HG03139 (cell line): ENCODE results near the gene EPHA7.

ENCODE experiments used
- ATAC-seq: cut with Tn5 transposase; IDR thresholded peaks from one replicate; pipeline ENCODE4 v1.9.1; 2021; ENCODE audit not compliant: unreplicated experiment

Gene EPHA7

DNA sequence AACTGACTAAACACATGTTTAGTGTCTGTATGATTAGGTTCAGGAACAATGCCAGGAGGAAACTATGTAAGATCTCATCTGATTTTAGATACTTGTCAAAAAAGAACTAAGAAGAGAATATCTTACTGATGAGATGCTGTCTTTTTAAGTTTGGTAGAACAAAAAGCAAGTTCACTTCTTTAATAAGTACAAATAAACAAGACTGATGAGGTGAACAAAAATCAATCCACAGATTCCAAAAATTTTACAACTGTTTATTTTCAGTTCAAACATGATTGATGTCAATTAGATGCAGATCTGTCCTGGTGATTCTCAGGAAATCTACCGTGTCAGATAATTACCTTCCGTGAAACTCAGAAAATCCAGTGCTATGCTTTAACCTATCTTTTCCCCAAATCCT, 24.9 kb downstream of the EPHA7 start:
- ATAC-seq = no peak

DNA sequence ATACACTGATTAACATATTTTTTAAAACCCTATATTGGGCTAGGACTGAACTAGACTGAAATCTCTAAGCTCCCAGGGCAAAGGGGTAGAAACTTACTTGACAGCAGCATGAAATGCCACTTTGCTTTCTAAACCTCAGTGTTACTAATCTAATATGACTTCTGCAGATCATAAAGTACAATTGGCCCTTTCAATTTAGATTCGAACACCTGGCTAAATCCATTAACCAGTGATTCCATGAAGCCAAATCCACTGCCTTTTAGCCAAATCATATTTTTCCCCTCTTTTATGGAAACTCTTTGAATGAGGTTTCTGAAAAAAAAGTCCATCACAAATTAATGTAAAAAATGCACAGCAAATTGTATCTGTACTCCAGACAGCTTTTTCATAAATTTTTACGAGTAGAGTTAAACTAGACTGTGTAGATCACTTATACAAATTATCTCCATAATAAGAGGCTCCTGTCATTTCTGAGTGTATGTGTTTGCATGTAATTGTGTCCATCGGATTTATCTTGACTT, 25.7 kb downstream of the EPHA7 start:
- no peak for ATAC-seq

DNA sequence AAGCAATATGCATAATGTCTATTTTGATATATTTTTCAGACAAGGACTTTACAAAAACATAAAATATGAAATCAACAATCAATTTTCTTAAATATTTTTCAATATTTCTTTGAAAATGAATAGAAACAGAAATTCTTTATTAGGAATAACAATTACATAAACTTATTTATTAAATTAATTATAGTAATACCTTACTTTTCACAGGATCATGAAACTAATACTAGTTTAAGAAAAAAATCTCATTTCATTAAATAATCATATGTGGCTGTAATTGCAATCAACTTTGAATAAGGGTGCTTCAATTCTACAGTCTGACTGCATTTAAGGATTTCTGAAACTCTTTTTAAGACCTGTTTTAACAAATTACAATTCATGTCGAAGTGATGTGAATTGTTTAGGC, 26.6 kb downstream of the EPHA7 start:
- ATAC-seq = no peak

DNA sequence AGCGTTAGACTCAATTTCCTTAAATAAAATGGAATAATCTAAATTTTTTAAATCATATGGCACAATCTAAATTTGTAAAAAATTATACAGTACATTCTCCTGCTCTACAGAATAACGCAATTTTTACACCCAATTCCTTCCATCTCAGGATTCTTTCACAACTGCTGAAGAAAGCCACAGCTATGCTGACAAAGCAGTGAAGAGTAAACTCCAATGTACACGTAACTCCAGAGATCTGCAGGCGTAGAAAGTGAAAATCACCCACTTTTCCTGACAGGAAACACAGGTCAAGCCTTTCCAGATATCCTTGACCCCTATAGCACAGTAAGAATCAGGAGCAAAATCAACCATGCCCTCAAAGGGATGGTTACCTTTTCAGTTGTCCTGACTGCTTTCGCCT, 27.4 kb downstream of the EPHA7 start:
- no peak for ATAC-seq

DNA sequence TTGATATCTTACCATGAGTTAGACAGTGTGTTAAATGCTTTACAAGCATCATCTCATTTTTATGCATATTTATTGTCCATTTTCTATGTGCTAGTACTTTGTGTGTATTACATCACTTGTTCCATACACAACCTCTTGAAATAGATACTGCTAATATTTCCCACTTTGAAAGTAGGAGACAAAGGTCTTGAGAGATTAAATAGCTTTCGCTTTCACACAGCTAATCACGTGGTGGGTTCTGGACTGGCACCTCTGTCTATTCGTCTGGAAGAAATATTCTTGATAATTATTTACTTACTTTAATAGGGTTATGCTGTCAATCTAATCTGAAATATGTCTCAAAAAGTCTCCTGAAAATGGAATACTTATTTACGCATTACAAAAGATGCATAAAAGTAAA, 30.2 kb downstream of the EPHA7 start:
- ATAC-seq = no peak

DNA sequence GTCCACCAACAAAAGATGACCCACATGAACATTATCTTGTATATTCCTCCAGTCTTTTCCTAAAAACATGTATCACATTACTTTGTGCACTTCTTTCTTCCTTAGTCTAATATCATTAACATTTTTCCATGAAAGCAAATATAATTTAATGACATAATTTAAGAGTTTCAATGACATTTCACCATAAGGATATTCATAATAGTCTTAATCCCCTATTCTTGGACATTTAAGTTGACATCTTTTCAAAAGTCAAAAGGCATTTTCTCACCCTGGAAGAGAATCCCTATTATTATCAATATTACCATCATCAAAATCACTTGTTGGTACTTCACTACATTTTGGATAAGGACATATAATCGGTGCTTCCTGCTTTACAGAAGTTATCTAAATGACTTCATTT, 31.3 kb downstream of the EPHA7 start:
- ATAC-seq = no peak

DNA sequence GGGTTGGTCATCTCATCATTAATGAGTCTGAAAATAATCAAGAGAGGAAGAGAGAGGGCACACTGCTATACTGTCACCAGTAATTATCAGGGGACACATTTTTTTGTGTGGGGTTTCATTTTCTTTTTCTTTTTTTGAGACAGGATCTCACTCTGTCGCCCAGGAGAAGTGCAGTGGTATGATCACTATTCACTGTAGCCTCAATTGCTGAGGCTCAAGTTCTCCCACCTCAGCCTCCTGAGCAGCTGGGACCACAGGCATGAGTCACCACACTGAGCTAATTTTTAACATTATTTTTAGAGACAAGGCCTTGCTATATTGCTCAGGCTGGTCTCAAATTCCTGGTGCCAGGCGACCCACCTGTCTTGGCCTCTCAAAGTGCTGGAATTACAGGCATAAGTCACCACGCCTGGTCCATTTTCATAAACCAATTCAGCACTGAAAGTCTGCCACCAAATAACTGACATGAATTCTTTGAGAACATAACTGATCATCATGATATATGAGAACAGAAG, 43.3 kb downstream of the EPHA7 start:
- ATAC-seq = no peak

DNA sequence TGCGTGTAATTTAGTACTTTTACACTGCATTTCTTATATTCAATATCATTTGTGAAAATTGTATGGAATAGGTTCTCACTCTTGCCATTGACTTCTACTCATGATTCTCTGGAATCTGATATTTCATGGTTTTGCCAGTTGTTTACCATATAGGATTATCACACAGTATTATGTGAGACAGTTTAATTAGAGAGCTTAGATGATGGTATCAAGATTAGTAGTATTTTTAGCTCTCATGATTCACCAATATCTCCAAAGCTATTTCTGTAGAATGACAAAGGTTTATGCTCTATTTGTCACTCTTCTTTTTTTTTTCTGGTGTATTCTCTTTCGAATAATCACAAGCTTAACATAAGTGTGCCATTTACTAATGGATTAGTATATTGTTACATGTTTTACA, 45.9 kb downstream of the EPHA7 start:
- no peak for ATAC-seq

DNA sequence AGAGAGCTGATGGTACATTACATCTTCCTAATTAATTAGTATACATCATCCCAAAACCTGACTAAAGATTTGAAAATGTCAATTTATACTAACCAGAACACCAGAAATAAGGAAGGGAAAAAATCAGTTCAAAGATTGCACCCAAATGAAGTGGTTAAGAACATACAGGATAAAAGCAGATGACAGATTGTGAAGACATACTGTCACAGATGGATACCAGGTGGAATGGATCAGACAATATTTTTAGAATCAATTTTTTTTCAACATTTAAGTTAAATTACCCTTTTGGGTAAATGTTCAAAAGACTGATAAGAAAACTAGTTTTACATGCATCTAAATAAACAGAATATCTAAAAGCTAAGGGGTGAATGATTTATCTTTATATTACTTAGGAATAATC, 47.6 kb downstream of the EPHA7 start:
- no peak for ATAC-seq

DNA sequence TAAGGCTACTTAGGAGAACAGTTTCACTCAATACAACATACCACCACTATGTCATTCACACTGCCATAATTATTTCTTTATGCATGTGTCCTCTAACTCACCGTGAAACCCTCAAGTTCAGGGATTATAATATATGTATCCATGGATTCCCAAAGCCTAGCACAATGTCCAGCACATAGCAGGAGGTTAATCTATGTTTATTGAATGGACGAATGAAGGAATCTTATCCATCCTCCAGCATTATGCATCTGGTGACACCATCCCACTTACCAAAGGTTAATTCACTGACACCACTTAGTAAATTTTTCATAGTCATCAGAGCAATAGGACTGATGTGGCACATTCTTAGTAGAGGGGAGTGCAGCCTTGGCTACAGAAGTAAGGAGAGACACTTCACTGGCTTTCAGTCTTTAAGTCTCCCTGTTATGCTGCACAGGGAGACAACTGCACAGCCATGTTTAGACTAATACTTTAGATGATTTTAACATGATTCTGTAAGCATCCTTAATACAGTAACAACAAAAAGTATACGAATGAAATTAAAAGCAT, 49.7 kb downstream of the EPHA7 start:
- no peak for ATAC-seq

DNA sequence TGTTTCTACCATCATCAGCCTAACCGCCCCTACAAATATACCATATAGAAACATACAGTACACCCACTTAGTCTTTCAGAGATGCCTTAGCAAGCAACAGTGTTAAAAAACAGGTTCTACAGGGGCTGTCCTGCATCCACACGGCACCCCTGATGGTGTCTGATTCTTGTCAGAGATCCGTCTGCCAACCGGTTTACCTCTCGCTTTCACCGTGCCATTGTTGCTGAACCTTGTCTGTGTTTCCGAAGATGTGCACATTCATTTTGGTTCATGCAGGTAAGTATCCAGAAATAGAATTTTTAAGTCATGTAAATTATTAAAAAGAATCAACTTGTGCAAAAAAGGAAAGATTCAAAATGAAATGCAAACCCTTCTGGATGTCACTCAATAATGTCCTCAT, 52.9 kb downstream of the EPHA7 start:
- ATAC-seq = no peak

DNA sequence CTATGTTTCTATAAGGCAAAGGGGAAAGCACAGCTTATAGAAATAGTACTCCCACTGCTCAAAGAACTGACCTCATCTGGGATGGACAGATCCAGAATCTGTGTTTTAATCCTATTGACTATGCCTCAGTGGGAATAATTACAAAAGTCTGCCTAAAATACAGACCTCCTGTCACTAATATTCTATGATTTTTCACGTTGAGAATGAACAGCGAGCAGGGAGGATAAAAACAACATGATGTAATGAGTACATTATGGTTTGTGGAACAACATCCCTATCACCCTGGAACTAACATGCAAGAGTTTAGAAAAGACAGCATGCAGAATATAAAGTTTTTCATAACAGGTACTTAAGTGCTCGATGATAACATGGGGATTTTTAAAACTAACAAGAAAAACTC, 53.9 kb downstream of the EPHA7 start:
- no peak for ATAC-seq

DNA sequence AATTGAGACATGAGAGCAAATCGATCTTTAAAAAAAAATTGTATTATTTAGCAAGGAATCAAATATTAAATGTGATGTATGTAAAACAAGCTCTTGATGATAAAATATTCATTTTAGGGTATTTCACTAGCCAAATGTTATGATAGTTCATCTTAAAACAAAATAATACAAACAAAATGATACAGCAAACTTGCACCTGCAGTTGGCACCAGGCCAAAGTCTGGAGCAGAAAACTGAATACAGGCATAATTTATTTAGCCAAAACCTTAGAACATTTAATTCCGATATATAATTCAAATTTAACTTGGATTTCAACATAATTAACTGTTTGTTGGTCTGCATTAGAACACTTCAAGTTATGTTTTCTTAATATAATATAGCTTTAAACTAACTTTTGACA, 60.9 kb downstream of the EPHA7 start:
- no peak for ATAC-seq

DNA sequence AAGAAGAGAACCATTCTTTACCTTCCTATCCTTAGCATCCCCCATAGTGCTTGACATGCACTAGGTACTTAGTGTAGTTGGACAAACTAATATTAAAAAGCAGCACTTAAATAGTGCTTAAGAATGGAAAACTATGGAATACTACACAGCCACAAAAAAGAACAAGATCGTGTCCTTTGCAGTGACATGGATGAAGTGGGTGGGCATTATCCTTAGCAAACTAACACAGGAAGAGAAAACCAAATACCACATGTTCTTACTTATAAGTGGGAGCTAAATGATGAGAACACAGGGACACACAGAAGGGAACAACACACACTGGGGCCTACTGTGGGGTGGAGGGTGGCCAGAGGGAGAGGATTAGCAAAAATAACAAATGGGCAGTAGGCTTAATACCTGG, 66.8 kb downstream of the EPHA7 start:
- ATAC-seq = no peak

DNA sequence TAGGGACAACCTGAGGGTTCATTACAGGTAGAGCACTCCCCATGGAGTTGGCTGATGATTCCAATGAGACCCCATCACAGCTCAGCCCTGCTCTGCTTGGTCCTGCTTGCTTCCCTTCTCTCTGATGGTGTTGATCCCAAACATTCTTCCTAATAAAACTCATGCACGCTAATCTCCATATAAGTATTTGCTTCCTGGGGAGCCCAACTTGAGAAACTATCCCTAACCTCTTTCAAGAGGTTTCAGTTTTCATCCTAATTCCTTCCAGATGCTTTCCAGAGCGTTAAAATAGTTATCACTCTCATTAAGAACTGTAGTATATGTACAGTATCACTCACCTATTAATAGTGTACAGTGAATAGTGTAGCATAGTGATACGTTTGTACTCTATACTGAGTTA, 68.1 kb downstream of the EPHA7 start:
- no peak for ATAC-seq

DNA sequence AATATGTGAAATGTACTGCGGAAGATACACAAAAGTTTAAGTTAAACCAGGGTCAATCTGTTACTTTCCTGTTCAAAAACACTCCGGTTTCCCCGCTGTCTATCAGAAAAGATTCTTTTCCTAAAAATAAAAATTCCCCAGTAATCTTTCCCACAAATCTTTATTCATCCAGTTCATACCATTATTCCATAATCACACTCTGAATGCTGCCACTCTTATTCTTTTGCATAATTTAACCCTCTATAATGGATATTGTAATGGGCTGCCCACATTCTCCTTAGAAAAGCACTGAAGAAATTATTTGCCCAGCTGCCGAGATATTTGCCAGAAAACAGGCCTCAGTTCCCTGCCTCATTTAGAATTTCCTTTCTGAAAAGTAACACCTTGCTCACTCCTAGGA, 68.6 kb downstream of the EPHA7 start:
- no peak for ATAC-seq

DNA sequence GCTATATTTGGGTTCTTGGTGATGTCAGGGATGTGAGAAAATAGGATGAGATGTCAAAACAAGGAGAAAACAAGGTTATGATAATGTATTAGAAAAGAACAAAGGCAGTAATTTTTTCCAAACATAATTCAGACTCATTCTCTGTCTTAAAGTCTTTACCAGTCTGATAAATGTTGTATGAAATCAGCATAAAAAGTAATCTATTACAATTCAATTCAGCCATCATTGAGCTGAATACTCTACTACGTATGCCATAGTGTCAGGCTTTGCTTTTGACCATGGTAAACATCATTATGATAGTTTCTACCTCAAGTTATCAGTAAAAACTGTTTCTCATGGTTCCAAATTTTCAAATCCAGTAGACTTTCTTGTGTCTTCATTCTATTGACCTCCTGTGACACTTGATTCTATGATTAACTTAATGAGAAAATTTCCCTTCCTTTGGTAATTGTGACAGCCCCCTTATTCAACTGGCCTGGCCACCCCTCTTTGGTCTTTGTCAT, 75.0 kb downstream of the EPHA7 start:
- ATAC-seq = no peak

DNA sequence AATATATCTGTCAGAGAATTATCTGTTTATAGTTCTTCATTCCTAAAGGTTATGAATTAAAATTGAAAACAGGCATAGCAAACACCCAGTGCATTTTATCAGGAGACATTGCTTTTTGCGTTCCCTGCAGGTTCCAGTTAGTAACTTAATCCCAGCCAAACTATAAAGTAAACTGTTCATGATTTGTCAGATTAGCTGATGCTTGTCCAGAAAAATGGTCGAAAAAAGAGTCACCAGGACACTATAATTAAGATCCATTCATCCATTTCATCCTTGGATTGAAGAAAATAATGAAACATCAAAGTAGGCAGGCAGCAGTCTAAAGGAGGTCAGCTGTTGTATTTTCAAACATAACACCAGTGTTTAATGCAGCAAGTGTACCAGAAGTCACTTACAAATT, 75.9 kb downstream of the EPHA7 start:
- no peak for ATAC-seq

DNA sequence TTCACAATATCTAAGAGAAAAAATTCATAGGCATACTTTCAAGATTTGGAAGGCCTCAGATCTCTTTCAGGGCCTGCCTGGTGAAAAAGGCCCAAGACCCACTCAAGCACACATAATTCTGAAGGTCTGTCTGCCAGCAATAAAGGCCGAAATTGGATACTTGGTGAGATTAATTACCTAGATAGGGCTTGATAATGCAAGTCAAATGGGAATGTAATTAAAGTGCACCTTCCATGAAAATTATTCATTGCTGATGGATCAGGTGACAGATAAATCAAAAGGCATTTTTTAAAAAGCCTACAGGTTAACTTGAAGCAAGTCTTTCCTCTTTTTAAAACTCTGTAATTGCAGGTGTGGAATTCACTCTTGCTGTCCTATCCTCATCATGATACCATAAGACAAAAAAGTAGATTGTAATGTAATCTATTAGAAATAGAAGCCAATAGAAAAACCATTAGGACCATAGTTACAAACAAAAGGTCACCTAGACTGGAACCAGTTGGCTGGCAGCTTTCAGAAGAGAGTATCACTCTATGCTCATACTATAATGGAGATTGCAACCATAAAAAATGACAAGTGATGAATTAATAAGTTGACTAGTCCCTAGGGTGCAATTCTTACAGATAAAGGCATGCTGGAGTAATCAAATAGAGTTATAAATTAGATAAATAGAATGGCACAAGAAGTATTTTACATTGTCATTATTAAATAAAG, 77.3 kb downstream of the EPHA7 start:
- no peak for ATAC-seq

DNA sequence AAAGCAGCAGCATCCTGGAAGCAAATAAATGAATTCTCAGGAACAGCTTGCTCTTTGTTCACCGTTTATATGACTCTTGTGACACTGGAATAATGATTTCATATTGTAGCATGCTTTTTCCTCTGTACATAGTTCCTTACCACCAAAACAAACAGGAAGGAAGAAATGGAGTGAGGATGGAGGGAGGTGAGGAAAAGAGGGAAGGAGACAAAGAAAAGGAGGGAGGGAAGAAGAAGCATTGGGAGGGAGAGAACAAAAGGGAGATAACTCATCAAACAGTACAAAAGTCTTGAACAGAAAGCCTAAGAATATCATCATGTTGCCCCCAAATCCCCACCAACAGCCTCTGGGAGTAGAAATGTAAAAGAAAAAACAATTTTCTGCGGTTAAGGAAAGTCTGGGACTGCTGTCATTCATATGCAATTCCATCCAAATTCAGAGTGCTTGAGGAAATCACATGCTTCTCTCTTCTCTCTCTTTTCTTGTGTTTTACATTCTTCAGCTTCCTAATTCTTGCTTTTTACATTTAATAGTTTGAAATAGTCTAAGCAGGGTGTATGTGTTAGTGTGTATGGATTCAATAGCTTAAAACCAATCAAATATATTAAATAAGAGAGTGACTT, 81.5 kb downstream of the EPHA7 start:
- ATAC-seq = no peak

DNA sequence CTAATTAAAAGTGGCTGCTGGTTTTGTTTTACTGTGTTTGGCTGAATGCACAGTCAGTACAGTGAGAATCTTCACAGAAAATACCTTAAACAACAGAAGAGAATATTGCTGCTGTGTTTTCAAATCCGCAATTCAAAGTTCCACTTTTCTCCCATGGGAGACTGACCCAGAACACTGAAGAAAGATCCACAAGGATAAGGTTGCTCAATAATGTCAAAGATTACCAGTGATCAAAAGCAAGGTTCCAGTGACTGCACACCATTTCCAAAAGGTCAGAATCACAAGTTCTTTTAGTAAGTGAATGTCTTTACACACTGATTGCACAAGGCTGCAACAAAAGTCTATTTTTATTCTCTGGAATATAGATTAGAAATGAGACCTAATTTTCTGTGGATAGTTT, 82.3 kb downstream of the EPHA7 start:
- no peak for ATAC-seq

DNA sequence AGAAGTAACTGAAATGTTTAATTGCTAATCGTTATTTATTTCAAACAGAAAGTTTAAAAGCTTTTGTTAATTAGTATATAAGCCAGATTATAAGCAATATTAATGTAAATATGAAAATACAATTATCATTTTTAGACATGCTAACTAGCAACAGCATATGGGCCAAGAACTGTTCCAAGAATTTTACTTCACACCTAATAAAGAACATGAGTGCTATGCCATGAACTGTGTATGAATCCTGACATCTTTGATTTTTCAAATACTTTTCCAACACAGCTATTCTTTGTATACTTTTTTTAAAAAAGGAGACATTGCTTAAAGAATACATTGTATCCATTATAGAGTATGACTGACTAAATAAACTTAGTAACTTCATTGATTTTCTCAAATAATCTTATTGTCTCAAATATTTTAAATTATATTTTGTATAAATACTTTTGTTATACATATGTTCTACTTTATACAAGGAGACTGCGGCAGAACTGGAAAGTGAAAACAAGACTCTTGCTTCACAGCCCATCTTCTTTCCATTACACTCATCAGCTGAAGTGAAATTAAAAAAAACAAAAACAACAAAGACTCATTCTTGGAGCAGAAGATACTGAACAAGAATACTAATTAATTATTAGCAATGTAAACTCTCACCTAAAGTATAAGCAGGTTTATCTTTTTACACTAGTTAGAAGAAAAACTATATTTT, 89.9 kb downstream of the EPHA7 start:
- ATAC-seq = no peak
